Measurements from ENCODE around the gene KCNQ5. TPM values are rescaled to one million over a fixed set of nuclear protein-coding genes. Genes with fewer than 3 reads are reported as not detected.

KCNQ5 gene
- polyA plus RNA-seq, 1 donor (not counting 4 experiments of a cell fraction or from before 2014, with no cell fraction given): 3.4 TPM

DNA sequence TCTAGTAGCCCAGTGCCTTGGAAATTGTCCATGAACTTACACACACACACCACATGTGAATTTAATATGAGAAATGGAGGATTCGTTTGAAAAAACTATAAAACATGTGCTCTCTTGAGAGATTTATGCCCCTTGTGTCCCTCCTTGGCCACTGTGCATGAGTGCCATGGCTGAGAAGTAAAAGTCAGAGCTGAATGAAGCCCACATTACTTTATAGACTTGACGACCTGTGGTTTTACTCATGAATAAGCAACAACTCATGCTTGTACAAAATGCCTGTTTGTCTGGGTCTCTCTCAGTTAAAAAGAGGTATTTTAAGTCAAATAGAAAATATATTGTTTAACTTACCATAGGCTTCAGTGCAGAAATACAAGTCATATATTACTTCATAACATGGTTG, 102.7 kb downstream of the KCNQ5 start:
- Histone ChIP-seq H3K9me1 (ENCODE audit: control insufficient read depth, extremely low read depth, insufficient read depth, low read length) (no peaks in the 10 kb centered on the region), H3K9ac (ENCODE audit: control insufficient read depth, extremely low read depth, insufficient read depth, low read length) (no peak overlapping the region), H3K9me3 (ENCODE audit: control insufficient read depth, low read depth, low read length) (no peaks in the 10 kb centered on the region), H3K79me2 (ENCODE audit: control insufficient read depth, insufficient read depth, low read length) (no peaks in the 10 kb centered on the region), H3K27me3 (ENCODE audit: control insufficient read depth, extremely low read depth, insufficient read depth, low read length) (no peaks in the 10 kb centered on the region), H3K4me3 (ENCODE audit: control insufficient read depth in 2 of 3, extremely low read depth in 1 of 3, insufficient read depth in 2 of 3, low read depth in 1 of 3, low read length in 3 of 3) (no peak overlapping the region), H4K20me1 (ENCODE audit: control insufficient read depth, extremely low read depth, insufficient read depth, low read length) (no peaks in the 10 kb centered on the region), H3K4me1 (ENCODE audit: control insufficient read depth, extremely low read depth, insufficient read depth, low read length) (peaks cover 2% of the 10 kb centered on the region), H2AFZ (ENCODE audit: control insufficient read depth, low read length) (no peak overlapping the region), H3K36me3 (ENCODE audit: control insufficient read depth in 2 of 2, extremely low read depth in 1 of 2, insufficient read depth in 2 of 2, low read length in 2 of 2) (no peaks in the 10 kb centered on the region), H3K4me2 (ENCODE audit: control insufficient read depth, extremely low read depth, insufficient read depth, low read depth, low read length) (no peak overlapping the region), H3K27ac (ENCODE audit: control insufficient read depth, insufficient read depth, low read length) (no peak overlapping the region)
- FAIRE-seq (peak; percentile 9), DNase-seq (ENCODE audit: low read depth, low spot score) (no peak)
- TF ChIP-seq, protein P1, sequence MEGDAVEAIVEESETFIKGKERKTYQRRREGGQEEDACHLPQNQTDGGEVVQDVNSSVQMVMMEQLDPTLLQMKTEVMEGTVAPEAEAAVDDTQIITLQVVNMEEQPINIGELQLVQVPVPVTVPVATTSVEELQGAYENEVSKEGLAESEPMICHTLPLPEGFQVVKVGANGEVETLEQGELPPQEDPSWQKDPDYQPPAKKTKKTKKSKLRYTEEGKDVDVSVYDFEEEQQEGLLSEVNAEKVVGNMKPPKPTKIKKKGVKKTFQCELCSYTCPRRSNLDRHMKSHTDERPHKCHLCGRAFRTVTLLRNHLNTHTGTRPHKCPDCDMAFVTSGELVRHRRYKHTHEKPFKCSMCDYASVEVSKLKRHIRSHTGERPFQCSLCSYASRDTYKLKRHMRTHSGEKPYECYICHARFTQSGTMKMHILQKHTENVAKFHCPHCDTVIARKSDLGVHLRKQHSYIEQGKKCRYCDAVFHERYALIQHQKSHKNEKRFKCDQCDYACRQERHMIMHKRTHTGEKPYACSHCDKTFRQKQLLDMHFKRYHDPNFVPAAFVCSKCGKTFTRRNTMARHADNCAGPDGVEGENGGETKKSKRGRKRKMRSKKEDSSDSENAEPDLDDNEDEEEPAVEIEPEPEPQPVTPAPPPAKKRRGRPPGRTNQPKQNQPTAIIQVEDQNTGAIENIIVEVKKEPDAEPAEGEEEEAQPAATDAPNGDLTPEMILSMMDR (optimal IDR thresholded peaks at IDR 0.05 in 1 of 3, IDR thresholded peaks at IDR 0.05 in 1 of 3, conservative IDR thresholded peaks at IDR 0.05 in 1 of 3; ENCODE audit: extremely low read depth in 1 of 3, insufficient read depth in 2 of 3, low read length in 3 of 3): no peak
- no peak for TF ChIP-seq EZH2 (IDR thresholded peaks at IDR 0.05; ENCODE audit: low read length)
- dilution Hi-C loops (cut with MboI; ENCODE audit: extremely low pct_ligation_motif_present, low sequenced_read_pairs): no loop called here

DNA sequence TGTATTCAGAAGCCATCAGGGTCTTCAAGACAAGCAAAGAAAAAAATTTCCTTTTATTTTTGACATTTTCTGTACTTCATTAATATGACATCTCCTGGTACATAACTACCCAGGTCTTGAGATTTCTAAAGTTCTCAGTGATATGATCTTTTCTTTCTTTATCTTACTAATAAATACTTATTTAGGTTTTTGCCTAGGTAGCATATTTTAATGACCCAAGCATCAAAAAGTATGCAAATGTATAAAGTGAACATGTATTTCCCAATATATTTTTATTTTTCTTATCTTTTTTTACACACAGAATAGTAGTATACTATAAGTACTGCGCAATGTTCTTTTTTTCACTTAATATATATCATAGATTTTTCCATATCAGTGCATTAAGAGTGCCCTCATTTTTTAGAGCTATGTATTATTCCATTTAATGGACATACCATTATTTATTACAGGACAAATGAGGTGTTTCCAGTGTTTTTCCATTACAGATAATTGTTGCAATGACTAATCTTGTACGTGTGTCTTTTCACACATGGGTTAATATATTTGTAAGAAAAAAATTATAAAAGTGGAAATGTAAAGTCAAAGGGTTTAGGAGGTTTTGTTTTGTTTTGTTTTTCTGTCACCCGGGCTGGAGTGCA, 107.0 kb downstream of the KCNQ5 start:
- no peaks in the 10 kb centered on the region for H3K4me1 ChIP-seq (ENCODE audit: control insufficient read depth, extremely low read depth, insufficient read depth, low read length)
- H3K27ac ChIP-seq (ENCODE audit: control insufficient read depth, insufficient read depth, low read length): no peak overlapping the region
- H3K9ac ChIP-seq (ENCODE audit: control insufficient read depth, extremely low read depth, insufficient read depth, low read length): no peak overlapping the region
- no peaks in the 10 kb centered on the region for H4K20me1 ChIP-seq (ENCODE audit: control insufficient read depth, extremely low read depth, insufficient read depth, low read length)
- dilution Hi-C loops (cut with MboI; ENCODE audit: extremely low pct_ligation_motif_present, low sequenced_read_pairs): no loop called here
- H3K9me3 ChIP-seq (ENCODE audit: control insufficient read depth, low read depth, low read length): no peaks in the 10 kb centered on the region
- DNase-seq (ENCODE audit: low read depth, low spot score): no peak
- no peaks in the 10 kb centered on the region for H3K79me2 ChIP-seq (ENCODE audit: control insufficient read depth, insufficient read depth, low read length)
- no peak overlapping the region for H3K4me3 ChIP-seq (ENCODE audit: control insufficient read depth in 2 of 3, extremely low read depth in 1 of 3, insufficient read depth in 2 of 3, low read depth in 1 of 3, low read length in 3 of 3)
- H3K27me3 ChIP-seq (ENCODE audit: control insufficient read depth, extremely low read depth, insufficient read depth, low read length): no peaks in the 10 kb centered on the region
- TF ChIP-seq EZH2 (IDR thresholded peaks at IDR 0.05; ENCODE audit: low read length): no peak
- TF ChIP-seq, protein P1 (optimal IDR thresholded peaks at IDR 0.05 in 1 of 3, IDR thresholded peaks at IDR 0.05 in 1 of 3, conservative IDR thresholded peaks at IDR 0.05 in 1 of 3; ENCODE audit: extremely low read depth in 1 of 3, insufficient read depth in 2 of 3, low read length in 3 of 3): no peak
- H2AFZ ChIP-seq (ENCODE audit: control insufficient read depth, low read length): no peak overlapping the region
- no peak overlapping the region for H3K4me2 ChIP-seq (ENCODE audit: control insufficient read depth, extremely low read depth, insufficient read depth, low read depth, low read length)
- no peaks in the 10 kb centered on the region for H3K9me1 ChIP-seq (ENCODE audit: control insufficient read depth, extremely low read depth, insufficient read depth, low read length)
- no peaks in the 10 kb centered on the region for H3K36me3 ChIP-seq (ENCODE audit: control insufficient read depth in 2 of 2, extremely low read depth in 1 of 2, insufficient read depth in 2 of 2, low read length in 2 of 2)
- no peak for FAIRE-seq

All from keratinocyte (primary cell).